GF-D8 (cell line): ENCODE measurements around the gene SSTR3.

ENCODE experiments used
- DNase-seq: peaks from one replicate; lab custom pipeline; 2025; lab: John Stamatoyannopoulos, UW

Gene SSTR3

DNA sequence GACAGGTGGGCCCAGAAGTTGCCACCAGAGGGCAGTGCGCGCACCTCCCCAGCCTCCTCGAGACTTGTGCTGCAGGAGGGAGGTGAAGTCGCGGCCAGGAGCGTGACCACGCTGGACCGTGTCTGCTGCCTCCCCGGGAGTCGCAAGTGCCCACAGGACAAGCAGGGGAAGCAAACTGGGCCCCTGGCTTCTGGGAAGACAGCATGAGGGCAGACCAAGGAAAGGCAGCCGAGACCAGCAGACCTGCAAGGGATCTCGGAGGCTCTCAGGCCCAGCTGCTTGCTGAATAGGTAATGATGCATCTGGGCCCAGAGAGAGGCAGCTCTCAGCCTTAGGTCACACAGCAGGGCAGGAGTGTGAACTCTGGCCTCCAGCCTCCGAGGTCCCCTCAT is 45.6 kb downstream of the SSTR3 start:
- peak; percentile 7 for DNase-seq

DNA sequence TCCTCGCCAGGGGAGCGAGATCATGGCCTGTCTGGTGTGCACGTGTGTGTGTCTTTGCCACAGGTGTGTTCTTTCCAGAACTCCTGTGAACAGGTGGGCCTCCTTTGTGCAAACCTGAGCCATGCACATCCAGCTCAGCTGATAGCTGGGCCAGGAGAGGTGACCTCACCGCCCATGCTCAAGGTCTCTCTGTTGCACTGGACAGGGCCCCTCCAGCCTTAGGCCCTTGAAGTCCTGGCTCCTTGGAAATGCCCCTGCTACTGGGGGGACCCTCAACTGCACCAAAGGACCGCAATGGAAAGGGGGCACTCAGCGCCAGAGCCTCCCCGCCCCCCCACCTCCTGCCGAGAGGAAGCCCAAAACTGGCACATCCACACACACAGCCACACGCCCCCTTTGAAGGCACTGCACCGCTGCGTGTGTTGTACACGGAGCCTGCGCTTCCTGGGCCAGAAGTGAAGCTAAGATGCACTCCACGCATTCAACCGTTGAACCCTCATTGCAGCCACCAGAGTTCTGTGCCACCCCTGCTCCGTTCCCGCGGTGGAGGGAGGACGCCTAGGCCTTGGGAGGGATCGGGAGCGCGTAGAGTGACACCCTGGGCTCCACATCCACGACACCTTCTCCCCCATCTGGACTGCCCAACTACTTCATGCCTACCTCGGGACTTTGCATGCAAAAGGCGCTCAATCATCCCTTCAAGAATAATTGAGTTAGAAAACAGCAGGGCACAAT is 46.2 kb downstream of the SSTR3 start:
- DNase-seq = no peak

DNA sequence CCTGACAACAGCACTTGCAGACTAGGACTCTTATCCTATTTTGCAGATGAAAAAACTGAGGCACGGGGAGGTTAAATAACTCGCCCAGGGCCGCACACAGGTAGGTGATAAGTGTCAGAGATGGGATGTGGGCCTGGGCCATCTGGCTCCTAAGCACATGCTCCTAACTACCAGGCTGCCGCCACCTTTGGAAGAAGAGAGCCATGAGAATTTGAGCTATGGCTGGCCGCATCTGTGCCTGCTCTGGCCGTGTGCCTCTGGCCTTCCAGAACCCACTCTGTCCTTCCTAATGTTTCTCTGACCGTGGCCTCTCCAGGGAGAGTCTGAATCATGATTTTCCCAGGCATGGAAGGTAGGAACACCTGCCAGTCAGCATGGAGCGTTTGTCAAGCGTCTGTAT is 47.2 kb downstream of the SSTR3 start:
- DNase-seq = no peak

- DNase-seq = no peak
Observed at GRCh38 chr22:37164505-37164887, 47.8 kb downstream of the SSTR3 start.

DNA sequence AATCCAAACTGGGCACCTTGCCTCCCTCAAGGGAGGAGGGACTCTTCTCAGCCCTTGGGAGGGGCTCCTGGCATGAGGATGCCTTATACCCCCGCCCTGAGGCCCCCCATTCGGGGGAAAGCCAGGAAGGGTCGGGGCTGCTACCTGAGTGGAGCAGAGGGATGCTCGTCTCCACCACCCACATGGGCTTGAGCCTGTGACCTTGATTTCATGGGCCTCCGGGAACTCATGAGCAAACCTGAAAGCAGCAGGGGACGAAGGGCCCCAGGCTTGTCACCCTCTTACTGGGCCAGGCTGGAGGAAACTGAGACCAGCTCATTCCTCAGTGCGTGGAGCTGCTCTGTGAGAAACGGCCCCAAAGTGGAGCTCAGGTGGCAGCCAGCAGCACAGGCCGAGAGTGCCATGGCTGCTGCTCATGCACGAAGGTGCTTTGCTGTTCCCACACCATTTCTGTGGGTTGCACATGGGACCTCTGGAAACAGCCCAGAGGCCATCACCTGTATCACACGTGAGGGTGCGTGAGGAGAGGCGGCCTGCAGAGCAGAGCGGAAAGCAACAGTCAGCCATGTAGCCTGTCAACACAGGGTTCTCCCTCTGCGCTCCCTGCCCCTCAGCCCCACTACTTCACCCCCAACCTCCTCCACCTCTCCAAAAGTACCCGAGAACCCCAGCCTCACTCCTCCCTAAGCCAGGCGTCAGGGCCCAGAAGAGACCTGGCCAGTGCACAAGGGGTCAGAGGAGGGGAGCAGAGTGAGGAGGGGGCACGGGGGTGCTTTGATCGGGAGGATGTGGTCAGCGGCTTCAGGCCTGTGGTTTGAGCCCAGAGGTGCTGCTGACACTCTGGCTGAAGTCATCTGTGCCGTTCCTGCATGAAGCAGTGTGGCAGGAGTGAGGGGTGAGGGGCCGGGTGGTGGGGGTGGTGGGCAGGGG is 48.4 kb downstream of the SSTR3 start:
- DNase-seq = no peak

DNA sequence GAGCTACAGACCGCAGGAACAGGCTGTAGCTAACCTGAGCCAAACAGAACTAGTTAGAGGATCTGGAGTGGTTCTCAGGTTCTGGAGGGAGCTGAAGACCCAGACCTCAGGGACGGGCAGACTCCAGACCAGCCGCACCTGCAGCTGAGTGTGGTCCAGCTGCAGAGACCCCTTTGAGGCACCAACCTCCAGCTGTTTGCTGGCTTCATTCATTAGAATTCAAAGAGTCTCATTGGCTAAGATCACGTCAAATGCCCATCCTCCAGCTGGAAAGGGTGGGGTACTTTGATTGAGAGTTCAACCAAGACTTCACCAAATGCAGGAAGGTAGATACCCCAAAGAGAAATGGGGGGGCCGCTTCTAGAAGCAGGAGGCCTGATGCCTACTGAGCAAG is 49.2 kb downstream of the SSTR3 start:
- DNase-seq = no peak

- no peak for DNase-seq
Observed at GRCh38 chr22:37162221-37163095, 49.8 kb downstream of the SSTR3 start.

DNA sequence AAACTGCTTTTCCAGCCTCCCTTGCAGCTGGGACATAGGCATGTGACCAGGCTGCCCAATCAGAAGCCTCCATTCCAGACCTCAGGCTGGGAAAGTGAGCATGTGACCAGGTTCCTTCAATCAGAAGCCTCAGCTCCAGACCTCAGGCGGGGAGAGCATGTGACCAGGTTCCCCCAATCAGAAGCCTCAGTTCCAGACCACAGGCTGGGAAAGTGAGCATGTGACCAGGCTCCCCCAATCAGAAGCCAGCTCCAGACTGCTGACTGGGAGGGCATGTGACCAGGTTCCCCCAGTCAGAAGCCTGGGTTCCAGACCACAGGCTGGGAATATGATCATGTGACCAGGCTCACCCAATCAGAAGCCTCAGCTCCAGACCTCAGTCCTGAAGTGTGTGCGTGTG is 50.8 kb downstream of the SSTR3 start:
- no peak for DNase-seq

DNA sequence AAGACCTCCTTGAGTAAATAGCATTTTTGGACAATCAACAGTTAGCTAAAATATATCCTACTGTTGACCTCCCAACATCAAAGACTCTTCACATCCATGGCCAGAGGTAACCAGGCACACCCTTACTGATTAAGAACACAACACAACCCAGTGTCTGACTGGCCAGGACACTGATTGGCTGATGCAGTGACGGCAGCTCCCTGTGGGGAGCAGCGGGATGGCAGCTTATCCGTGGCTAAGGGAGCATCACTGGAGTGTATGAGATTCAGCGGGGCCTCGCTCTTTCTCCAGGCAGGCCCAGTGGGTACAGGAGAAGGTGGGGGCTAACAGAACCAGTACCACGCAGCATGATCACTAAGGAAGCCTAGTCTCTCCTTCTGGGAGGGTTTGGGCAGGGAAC is 52.2 kb downstream of the SSTR3 start:
- no peak for DNase-seq

- no peak for DNase-seq
Observed at GRCh38 chr22:37158963-37159290, 53.4 kb downstream of the SSTR3 start.

GRCh38 chr22:37157516-37158285 is 54.6 kb downstream of the SSTR3 start:
- DNase-seq = no peak

DNA sequence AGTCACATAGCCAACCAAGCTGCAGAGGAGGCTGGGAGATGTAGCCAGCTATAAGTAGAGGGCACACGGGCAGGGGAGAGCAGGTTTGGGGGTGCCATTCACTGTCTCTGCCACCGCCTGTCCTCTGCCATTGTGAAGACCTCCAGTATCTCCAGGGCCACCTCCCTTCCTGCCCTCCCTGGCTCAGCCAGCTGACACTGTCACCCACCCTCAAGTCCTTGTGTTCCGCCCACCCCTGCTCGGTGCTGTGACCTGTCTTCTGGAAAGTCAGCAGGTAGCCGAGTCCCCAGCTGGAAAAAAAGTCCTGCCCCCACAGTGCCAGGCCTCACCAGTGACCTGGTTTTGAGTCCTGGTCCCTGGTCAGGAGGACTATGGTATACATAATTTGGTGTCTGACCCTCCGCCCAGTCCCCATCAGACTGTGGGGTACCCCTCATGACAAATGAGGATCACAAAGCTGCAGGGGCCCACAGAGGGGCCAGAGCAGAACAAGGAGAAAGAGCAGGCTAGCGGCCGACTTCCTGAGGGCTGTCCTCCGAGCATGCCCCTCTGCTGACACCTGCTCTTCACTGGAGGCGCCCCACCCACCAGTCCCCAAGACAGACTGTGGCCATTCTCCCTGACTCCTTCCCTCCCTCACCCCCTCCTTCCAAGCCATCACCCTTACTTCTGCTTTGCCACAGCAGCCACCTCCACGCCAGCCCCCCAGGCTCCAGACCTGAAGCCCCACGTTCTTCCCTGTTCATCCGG is 55.4 kb downstream of the SSTR3 start:
- no peak for DNase-seq

DNA sequence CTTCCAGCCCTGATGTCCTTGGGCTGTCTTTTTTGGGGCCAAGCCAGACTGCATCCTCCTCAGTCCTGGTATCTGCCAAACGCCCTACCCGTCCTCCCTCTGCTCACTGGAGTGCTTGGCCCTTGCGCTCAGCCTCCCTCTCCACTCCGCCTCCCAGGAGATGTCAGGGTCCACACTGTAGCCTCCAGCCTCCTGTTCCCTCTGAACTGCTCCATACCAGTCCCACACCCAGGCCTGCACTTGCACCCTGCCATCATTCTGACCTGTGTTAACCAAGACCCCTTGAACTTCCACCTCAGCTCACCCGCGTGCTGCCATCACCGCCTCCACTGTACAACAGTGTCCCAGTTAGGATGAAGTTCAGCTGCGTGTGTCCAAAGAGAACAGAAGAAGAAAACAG is 56.3 kb downstream of the SSTR3 start:
- DNase-seq = no peak

GRCh38 chr22:37154925-37155712 is 57.2 kb downstream of the SSTR3 start:
- no peak for DNase-seq
